ENCODE data around the gene TOMM7.

The TOMM7 gene

DNA sequence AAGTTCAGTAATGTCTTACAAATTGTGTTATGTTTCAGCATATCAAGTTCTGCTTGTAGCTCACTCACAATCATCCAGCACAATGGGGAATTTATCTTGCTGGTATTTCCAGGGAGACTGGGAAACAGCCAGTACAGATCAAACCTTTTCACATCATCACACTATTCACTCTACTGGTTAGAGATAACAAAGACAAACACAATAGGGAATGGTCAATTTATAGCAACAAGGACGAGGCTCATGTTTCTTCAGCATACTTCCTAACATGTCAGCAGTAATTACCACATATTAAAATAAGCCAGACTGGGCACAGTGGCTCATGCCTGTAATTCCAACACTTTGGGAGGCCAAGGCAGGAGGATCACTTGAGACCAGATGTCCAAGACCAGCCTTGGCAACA lies 38.3 kb downstream of the TOMM7 start:
- peaks cover 7% of the 10 kb centered on the region for H3K27me3 ChIP-seq (ENCODE audit: control insufficient read depth, low read length)
- H3K79me2 ChIP-seq (ENCODE audit: control insufficient read depth, low read length), result no peaks in the 10 kb centered on the region
- H3K36me3 ChIP-seq (ENCODE audit: control insufficient read depth, low read length), result no peaks in the 10 kb centered on the region
- no peak overlapping the region for H3K4me3 ChIP-seq (ENCODE audit: low read length)
- H4K20me1 ChIP-seq (ENCODE audit: control insufficient read depth, insufficient read depth, low read depth, low read length), result no peaks in the 10 kb centered on the region
- H3K4me2 ChIP-seq (ENCODE audit: low read length), result no peak overlapping the region
- no peaks in the 10 kb centered on the region for H3K4me1 ChIP-seq (ENCODE audit: control insufficient read depth, low read length)
- no peak for TF ChIP-seq EZH2phosphoT487 (IDR thresholded peaks at IDR 0.05; ENCODE audit: borderline replicate concordance, low read length)
- TF ChIP-seq, protein P1, sequence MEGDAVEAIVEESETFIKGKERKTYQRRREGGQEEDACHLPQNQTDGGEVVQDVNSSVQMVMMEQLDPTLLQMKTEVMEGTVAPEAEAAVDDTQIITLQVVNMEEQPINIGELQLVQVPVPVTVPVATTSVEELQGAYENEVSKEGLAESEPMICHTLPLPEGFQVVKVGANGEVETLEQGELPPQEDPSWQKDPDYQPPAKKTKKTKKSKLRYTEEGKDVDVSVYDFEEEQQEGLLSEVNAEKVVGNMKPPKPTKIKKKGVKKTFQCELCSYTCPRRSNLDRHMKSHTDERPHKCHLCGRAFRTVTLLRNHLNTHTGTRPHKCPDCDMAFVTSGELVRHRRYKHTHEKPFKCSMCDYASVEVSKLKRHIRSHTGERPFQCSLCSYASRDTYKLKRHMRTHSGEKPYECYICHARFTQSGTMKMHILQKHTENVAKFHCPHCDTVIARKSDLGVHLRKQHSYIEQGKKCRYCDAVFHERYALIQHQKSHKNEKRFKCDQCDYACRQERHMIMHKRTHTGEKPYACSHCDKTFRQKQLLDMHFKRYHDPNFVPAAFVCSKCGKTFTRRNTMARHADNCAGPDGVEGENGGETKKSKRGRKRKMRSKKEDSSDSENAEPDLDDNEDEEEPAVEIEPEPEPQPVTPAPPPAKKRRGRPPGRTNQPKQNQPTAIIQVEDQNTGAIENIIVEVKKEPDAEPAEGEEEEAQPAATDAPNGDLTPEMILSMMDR (IDR thresholded peaks at IDR 0.05; ENCODE audit: low read depth, low read length, poor library complexity, severe bottlenecking), result no peak
- no peaks in the 10 kb centered on the region for H3K9me2 ChIP-seq (replicated peaks; ENCODE audit: control insufficient read depth, low read length)
- H3K27ac ChIP-seq (ENCODE audit: low read depth, low read length), result no peak overlapping the region
- no peaks in the 10 kb centered on the region for H3K9me3 ChIP-seq (ENCODE audit: control insufficient read depth, insufficient read depth, low read length)
- H3F3A ChIP-seq (ENCODE audit: control insufficient read depth, insufficient read depth), result no peaks in the 10 kb centered on the region

DNA sequence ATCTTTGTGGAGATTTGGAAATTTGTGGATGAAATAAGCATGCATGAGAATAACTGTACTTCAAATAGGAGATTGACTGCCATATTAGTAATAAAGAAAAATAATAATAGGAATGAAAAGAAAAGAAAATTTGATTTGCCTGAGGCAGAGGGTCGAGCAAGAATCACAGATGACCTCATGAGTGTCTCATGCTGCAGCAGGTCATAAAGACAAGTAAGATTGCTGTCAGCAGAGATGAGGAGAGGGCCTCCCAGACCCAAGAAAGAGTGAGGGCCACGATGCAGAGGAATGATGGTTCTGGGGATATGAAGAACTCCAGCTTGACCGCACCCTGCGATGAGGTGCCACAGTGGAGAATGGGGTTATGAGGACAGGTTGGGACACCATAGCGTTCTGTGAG lies 39.2 kb downstream of the TOMM7 start:
- Histone ChIP-seq H3K4me1 (ENCODE audit: control insufficient read depth, low read length) (no peaks in the 10 kb centered on the region), H3K9me2 (replicated peaks; ENCODE audit: control insufficient read depth, low read length) (no peaks in the 10 kb centered on the region), H3K27me3 (ENCODE audit: control insufficient read depth, low read length) (peaks cover 7% of the 10 kb centered on the region), H3K9me3 (ENCODE audit: control insufficient read depth, insufficient read depth, low read length) (no peaks in the 10 kb centered on the region), H4K20me1 (ENCODE audit: control insufficient read depth, insufficient read depth, low read depth, low read length) (no peaks in the 10 kb centered on the region), H3K79me2 (ENCODE audit: control insufficient read depth, low read length) (no peaks in the 10 kb centered on the region), H3K36me3 (ENCODE audit: control insufficient read depth, low read length) (no peaks in the 10 kb centered on the region), H3K4me2 (ENCODE audit: low read length) (no peak overlapping the region), H3K4me3 (ENCODE audit: low read length) (no peak overlapping the region), H3F3A (ENCODE audit: control insufficient read depth, insufficient read depth) (no peaks in the 10 kb centered on the region), H3K27ac (ENCODE audit: low read depth, low read length) (no peak overlapping the region)
- TF ChIP-seq, protein P1 (IDR thresholded peaks at IDR 0.05; ENCODE audit: low read depth, low read length, poor library complexity, severe bottlenecking), result no peak
- TF ChIP-seq EZH2phosphoT487 (IDR thresholded peaks at IDR 0.05; ENCODE audit: borderline replicate concordance, low read length), result no peak

DNA sequence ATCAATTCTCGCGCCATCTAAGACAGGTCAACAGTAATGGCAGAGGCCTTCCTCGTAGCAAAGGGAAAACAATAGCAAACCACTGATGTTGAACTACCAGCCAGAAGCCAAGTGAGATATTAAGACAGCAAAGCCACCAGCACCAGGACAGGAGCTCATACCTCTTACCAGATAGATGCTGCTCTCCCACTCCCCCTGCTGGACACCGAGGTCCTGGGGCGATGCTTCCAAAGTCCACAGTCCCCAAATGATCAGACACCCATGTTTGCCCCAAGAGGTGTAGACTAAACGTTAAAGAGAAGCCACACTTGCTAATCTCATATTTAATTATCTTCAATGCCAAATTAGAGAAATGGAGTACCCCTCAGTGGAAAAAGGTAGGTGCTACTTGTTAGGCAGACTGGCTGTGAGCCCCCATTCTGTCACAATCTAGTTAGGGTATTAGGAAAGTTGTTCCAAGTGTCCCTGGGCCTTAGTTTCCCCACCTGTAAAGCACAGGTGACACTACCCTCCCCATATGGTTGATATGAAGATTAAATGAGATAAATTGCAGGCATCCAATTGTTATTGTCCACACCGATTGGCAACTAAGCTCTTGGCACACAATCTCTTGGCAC lies 39.9 kb downstream of the TOMM7 start:
- Histone ChIP-seq H3K79me2 (ENCODE audit: control insufficient read depth, low read length) (no peaks in the 10 kb centered on the region), H3K9me2 (replicated peaks; ENCODE audit: control insufficient read depth, low read length) (no peaks in the 10 kb centered on the region), H3K4me2 (ENCODE audit: low read length) (no peak overlapping the region), H3K4me3 (ENCODE audit: low read length) (no peak overlapping the region), H3K9me3 (ENCODE audit: control insufficient read depth, insufficient read depth, low read length) (no peaks in the 10 kb centered on the region), H3K27ac (ENCODE audit: low read depth, low read length) (no peak overlapping the region), H4K20me1 (ENCODE audit: control insufficient read depth, insufficient read depth, low read depth, low read length) (no peaks in the 10 kb centered on the region), H3F3A (ENCODE audit: control insufficient read depth, insufficient read depth) (no peaks in the 10 kb centered on the region), H3K4me1 (ENCODE audit: control insufficient read depth, low read length) (no peaks in the 10 kb centered on the region), H3K27me3 (ENCODE audit: control insufficient read depth, low read length) (peaks cover 7% of the 10 kb centered on the region), H3K36me3 (ENCODE audit: control insufficient read depth, low read length) (no peaks in the 10 kb centered on the region)
- TF ChIP-seq, protein P1 (IDR thresholded peaks at IDR 0.05; ENCODE audit: low read depth, low read length, poor library complexity, severe bottlenecking), result peak; percentile 99
- no peak for TF ChIP-seq EZH2phosphoT487 (IDR thresholded peaks at IDR 0.05; ENCODE audit: borderline replicate concordance, low read length)

Measured in DOHH2 (cell line).